HG03457 (cell line): Measurements from ENCODE around the gene KLHL7.
"Not testable (repeated sequence)": the region's sequence is repeated elsewhere in the genome, so short reads cannot be mapped to it uniquely, and the experiment has no call there.

ENCODE experiments used
- ATAC-seq: cut with Tn5 transposase; IDR thresholded peaks from one replicate; pipeline ENCODE4 v1.9.1; 2021; ENCODE audit warnings: moderate number of reproducible peaks; ENCODE audit not compliant: unreplicated experiment

KLHL7 gene

DNA sequence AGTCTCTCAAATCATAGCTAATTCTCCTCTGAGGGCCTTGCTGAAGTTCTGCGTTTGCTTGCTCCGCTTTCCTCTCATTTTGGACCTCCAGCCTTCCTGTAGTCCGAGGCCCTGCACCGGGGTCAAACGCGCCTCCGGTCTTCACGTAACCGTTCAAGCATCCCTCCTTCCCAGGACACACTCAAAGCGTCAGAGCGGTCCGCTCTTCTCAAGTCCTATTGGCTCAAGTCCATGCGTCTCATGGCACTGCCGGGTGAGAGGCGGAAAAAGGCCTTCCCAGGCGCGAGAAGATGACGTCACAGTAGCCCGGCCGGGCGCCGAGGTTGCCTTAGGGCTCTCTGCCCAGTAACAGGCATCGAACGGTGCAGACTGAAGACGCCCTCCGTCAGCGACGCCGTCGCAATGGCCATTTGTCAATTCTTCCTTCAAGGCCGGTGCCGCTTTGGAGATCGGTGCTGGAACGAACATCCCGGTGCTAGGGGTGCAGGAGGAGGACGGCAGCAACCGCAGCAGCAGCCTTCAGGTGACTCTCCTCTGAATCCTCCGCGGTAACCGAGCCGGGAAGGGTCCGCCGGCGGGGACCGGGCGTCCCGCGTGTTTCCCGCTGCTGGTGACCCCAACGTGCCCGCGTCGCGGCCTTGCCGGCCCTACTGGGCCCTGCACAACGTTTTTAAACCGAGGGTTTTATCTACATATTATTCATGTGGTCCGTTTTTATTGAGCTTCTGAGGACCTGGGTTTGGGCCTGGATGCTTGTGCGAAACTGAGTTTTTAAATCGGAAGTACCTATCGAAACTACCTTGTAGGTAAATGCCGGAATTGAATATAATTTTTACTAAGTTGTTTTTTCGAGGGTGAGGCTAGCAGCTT is 76.3 kb downstream of the KLHL7 start, which contains the start of gene NUP42:
Gene NUP42, plus strand, starts transcription at position 365 of the 870 bp plus-strand sequence. Its CDS starts 38 bp downstream, at position 403.
- peak; percentile 92 for ATAC-seq

DNA sequence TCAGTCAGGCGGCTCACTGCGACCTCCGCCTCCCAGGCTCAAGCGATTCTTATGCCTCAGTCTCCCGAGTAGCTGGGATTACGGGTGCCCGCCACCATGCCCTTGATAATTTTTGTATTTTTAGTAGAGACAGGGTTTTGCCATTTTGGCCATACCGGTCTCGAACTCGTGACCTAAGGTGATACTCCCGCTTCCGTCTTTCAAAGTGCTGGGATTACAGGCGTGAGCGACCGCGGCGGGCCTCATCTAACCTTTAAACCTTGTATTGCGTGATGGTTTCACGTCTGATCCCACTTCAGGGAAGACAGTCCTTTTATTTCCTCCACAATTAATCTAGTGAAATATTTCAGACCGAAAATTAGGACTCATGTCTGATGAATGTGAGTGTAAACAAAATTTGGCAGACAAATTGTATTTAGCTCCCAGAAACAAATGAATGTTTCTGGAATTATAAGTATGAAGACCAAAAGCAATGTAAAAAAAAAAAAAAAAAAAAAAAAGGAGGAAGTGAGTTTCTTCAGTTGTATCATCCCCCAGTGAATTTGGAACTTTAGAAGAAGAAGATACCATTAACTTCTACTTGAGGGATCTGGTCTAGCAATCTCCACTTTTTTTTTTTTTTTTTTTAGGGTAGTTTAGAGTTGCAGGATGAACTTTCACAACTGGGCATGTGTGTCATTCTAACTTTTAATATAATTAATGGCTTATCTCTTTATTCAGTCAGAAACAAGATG is 77.9 kb downstream of the KLHL7 start:
- no peak for ATAC-seq

DNA sequence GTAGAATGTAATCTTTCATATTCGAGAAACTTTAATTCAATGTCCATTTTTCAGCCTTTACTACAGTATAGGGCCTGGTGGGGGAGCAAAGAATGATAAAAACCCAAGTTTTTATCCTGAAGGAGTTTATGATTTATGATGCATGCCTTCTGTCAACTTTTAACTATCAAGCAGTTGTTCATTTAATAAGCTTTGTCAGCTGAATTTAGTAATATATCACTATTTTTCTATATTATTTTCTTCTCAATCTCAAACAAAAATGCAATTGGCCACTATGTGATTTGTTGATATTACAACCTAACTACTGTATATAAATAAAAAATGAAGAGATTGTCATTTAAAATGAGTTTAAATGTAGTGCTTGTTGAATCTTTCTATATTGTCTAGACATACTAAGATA is 78.7 kb downstream of the KLHL7 start:
- ATAC-seq = no peak

DNA sequence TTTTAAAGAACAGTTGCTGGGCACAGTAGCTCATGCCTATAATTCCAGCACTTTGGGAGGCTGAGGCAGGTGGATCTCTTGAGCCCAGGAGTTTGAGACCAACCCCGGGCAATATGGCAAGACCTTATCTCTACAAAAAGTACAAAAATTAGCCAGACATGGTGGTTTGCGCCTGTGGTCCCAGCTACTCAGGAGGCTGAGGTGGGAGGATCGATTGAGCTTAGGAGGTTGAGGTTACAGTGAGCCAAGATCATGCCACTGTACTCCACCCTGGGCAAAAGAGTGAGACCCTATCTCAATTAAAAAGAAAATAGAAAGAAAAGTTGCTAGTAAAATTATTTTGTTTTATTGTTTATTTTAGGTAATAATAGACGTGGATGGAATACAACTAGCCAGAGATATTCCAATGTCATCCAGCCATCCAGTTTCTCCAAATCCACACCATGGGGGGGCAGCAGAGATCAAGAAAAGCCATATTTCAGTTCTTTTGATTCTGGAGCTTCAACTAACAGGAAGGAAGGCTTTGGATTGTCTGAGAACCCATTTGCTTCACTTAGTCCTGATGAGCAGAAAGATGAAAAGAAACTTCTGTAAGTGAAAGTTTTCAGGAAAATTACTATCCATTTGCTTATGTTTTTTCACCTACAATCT is 79.2 kb downstream of the KLHL7 start:
- ATAC-seq = no peak

DNA sequence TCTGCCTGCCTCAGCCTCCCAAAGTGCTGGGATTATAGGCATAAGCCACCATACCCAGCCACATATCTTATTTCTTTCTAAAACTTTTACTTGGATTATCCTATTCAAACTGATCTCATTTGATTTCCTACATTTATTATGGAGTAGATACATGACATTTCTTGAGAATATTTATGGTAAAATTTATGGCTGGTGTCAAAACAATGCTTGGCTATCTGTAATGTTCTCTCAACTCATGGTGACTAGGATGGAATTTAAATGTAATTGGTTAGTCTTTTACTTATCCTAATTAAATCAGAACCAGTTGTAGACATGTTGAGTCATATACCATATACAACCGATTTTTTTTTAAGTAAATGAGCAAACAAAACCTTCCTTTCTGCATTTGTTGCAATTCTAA is 80.4 kb downstream of the KLHL7 start:
- no peak for ATAC-seq

DNA sequence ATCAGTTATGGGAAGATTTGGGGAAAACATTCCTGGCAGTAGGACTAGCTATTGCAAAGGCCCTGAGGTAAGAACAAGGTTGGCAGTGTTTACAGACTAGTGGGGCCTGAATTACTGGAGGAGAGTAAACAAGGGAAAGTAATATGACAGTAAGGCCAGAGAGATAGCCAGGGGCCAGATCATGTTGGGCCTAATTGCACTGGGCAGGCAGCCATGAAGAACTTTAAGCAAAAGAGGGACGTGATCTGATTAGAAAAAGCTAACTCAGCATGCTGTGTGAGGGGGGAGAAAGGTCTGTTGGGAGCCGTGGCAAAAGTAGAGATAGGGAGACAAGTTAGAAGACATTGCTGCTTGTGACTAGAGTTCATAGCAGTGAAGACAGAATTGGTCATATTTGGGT is 85.4 kb downstream of the KLHL7 start:
- ATAC-seq = no peak

DNA sequence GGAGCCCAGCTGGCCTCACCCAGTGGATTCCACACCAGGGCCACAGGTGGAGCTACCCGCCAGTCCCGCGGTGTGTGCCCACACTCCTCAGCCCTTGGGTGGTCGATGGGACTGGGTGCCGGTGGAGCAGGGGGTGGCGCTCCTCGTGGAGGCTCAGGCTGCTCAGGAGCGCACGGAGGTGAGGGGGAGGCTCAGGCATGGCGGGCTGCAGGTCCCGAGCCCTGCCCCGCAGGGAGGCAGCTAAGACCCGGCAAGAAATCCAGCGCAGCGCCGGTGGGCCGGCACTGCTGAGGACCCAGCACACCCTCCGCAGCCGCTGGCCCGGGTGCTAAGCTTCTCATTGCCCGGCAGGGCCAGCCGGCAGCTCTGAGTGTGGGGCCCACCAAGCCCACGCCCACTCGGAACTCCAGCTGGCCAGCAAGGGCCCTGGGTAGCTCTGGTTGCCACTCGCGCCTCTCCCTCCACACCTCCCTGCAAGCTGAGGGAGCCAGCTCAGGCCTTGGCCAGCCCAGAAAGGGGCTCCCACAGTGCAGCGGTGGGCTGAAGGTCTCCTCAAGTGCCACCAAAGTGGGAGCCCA is 88.2 kb downstream of the KLHL7 start:
- not testable (repeated sequence) for ATAC-seq

DNA sequence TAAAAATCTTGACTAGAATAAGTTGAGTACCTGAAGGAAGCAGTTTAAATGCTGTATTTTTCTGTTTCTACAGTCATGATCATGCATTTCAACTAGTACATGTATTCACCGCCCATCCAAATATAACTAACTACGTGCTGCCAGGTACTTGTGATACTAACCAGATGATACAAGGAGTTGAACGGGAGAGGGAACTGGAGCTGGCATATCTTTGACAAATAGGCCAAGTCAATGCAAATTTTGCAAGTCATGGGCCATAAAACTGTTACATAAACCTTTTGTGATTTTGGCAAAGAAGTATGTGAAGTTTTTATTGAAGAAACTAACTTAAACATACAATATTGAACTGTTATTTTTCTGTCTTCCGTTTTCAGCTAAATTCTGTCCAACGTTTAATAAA is 90.7 kb downstream of the KLHL7 start:
- ATAC-seq = no peak

DNA sequence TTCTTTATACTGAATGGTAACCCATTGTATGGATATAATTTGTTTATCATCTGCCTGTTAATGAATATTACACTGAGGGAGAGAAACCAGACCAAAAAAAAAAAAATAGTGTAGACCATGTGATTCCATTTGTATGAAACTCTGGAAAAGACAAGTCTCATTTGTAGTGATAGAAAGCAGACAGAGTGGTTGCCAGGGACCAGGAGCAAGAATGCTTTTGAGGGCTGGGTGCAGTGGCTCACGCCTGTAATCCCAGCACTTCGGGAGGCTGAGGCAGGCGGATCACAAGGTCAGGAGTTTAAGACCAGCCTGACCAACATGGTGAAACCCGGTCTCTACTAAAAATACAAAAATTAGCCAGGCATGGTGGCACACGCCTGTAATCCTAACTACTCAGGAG is 92.2 kb downstream of the KLHL7 start:
- ATAC-seq = not testable (repeated sequence)

DNA sequence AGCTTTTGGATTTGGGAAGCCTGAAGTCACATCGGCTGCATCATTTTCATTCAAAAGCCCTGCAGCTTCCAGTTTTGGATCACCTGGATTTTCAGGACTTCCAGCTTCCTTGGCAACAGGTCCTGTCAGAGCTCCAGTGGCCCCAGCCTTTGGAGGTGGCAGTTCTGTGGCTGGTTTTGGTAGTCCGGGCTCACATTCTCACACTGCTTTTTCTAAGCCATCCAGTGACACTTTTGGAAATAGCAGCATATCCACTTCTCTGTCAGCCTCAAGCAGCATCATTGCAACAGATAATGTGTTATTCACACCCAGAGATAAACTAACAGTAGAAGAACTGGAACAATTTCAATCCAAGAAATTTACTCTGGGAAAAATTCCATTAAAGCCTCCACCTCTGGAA is 94.7 kb downstream of the KLHL7 start:
- no peak for ATAC-seq

DNA sequence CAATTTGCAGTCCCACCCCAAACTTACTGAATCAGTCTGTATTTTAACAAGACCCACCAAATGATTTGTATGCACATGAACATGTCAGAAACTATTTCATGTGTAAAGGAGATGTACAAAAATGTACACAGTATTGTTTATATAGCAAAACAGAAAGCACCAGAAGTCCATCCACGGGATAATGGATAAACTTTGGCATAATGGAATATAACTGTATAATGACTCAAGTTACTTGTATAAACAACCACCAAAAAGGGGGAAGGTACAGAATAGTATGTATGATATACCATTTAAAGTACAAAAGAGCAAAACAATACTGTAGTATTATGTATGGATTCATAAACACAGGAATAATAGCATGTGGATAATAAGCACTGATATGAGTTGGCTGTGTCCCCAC is 98.7 kb downstream of the KLHL7 start:
- ATAC-seq = no peak

DNA sequence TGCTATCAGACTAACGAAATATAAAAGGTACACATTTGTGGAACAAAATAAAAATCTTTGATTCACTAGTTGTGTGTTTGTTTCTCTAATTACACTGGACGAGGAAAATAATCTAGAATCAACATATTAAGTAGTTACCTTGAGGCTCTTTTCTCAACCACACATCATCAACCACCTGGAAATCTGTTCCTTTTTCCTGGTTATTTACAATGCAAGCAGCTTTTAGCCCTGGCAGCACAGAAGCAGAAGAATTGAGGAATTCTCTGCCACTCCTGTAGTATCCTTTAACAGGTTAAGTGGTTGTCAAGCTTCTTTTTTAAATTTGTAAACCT is 100.0 kb downstream of the KLHL7 start:
- ATAC-seq = no peak

DNA sequence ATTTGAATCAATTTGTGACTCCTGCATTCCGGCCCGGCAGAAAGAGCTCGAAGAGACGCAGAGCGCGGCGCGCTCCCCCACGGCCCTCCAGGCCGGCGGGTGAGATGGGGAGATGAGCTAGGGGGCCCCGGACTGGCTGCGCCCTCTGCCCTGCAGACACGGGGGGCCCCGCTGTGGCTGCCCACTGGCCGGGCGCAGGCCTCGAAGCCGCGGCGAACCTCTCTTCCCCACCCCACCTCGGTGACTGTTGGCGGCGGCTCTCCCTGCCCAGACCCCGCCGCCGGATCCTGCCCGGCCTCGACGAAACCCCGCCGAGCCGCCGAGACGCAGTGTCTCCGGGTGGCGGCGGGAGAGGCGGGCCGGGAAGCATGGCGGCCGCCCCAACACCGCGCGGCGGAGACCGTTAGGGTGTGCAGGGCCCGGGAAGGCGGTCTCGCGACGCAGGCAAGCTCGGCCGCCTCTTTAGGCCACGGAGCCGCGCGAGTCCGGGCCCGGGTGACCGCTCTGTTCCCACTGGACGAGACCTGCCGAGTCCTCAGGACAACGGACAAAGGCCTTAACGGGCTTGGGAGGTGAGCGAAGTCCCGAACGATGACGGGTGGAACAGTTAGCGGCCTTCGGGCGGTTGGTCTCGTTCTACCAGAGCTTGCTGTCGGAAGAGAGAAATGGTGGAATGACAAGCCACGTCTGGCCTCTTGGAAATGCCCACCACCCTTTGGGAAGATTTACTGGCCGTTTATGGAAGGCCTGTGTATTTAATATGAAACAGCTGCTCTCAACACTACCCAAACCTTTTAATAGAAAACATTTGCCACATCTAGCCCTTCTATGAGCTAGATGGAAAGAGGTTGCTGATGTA is 100.6 kb downstream of the KLHL7 start:
- no peak for ATAC-seq

DNA sequence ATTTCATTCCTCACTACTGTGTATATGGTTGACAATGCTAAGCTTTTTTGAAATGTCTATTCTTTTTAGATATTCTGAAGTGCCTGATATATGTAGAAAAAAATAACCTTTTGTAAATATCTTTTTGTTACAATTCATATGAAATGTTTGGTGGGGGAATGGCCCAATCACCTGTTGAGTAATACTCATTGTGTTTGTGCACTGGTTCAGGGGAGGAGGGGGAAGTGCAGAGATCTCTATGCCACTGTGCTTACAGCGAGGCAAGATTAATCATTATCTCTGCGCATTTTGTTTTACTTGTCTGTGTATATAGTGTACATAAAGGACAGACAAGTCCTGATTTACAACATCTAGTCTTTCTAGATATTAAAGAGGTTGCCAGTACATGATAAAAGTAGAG is 101.4 kb downstream of the KLHL7 start:
- ATAC-seq = no peak

DNA sequence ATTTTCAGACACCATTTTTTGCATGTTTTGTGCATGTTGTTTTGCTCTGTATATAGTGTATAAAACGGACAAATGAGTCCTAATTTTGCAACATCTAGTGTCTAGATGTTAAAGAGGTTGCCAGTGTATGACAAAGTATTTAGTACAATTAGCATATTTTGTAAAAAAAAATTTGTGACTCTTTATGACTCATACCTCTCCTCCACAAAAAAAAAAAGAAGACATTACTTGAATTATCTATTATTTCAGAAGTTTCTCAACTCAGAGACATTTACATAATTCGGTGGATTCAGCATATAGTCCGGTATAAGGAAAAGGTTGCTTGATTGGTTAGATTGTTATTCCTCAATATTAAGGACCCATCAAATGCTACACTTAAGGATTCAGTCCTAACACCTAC is 102.3 kb downstream of the KLHL7 start:
- ATAC-seq = no peak

DNA sequence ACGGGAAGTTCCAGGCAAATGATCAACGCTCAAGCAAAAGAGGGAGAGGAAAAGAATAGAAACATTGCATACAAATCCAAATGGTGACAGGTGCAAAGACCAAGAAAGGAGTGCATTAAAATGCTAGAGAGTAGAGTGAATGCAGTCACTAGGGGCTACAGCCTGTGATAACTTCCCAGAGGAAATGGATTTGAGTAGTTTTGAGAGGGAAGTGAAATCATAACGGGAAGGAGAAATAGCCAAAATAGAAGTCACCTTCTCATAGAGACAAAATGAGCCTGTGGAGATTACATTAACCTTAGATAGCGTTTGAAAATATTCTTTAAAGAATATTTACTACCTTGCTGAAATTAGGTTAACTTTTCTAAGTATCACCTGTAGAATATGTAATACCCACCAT is 102.7 kb downstream of the KLHL7 start:
- no peak for ATAC-seq

DNA sequence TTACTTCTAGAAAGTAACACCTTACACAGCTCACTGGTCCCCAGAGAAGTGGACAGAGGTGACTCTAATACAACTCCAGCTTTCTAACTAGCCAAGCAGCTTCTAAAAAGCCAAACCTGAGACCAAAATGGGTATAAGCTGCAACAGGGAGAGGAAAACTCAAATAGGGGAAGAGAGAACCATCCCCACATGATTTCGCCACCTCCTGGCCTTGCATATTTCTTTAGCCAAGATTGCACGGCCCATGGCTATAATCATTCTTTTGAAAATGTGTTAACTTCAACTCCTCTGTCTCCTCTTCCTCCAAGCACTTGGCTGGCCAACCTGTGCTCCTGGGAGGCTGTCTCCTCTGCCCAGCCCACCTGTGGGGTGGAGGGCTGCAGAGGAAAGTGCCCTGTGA is 104.9 kb downstream of the KLHL7 start:
- no peak for ATAC-seq

DNA sequence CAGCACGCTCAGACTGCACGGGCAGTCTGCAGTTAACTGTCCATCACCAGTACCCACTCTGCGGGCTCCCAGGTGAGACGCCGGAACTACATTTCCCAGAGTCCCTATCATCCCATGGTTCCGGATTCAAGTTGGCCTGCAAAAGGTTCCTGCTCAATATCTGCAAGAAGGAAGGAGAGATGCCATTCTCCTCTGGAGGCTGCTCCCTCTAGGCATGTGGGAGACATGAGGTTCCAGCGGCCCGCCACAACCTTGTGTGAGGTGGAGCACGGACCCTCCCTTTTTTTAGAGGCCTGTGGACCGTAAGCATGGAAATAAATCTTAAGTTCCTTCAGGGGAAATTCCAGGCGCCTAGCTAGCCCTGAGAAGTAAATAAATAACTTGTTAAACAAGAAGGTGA is 106.0 kb downstream of the KLHL7 start:
- no peak for ATAC-seq

DNA sequence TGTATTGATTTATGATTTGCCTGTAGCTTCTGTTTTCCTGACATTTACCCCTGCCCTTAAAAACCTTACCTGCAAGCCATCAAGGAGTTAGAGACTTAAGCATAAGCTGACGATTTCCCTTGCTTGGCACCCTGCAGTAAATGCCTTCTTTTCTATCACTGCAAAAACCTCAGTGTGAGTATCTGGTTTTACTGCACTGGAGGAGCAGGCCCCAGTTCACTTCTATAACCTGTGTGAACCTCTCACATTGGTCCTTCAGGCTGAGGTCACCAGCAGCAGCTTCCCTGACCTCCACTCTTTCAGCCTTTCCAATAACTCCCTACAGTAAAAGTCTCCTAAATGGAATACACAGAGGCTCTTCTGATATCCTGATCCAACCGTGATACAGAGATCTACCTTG is 106.8 kb downstream of the KLHL7 start:
- no peak for ATAC-seq

DNA sequence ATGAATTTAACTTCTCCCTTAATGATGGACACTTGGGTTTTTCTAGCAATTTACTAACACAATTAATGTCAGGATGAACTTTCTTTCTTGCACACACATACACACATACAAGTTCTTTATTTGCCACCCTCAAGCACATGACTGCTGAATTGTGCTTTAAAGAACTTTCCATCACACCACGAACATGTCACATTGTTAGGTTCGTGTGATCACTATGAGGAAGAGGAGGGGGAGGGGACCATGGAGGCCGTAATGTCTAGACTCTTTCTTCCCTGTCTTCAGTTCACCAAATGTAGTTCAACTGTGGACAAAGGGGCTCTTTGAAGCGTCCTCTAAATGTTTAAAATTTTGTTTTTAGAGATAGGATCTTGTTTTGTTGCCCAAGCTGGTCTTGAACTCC is 107.3 kb downstream of the KLHL7 start:
- ATAC-seq = no peak

DNA sequence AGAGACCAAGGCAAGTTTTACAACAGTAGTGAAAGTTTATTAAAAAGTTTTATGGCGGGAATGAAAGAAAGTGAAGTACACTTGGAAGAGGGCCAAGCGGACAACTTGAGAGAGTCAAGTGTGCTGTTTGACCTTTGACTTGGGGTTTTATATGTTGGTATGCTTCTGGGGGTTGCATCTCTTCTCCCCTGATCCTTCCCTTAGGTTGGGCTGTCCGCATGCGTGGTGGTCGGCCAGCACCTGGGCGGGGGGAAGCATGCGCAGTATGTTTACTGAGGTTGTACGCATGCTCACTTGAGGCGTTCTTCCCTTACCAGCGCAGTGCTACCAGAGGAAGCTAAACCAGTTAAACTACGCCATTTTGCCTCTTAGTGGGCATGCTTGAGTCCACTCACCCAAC is 108.2 kb downstream of the KLHL7 start:
- no peak for ATAC-seq
